ENCODE results near the gene TNS1.
"Not testable (repeated sequence)": the region's sequence is repeated elsewhere in the genome, so short reads cannot be mapped to it uniquely, and the experiment has no call there.

The TNS1 gene

DNA sequence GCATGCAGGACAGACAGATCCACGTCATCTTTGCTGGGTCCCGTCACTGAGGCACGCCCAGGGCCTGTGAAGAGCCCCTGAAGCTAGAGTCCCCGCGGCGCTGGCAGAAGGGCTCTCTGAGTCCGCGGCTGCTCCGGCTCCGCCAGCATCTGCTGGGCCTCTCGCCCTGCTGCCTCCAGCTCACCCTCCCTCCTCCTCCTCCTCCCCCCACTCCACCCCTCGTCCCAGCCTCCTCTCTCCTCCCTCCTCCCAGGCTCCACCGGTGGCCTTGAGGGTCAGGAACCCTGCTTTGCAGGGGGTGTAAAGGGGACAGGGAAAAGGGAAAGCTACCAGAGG lies at the start of gene TNS1:
TNS1 (minus strand) TSS at position 151 of the 336 bp plus-strand sequence; CDS start at position 28, 123 bp downstream.
- DNase-seq = no peak

DNA sequence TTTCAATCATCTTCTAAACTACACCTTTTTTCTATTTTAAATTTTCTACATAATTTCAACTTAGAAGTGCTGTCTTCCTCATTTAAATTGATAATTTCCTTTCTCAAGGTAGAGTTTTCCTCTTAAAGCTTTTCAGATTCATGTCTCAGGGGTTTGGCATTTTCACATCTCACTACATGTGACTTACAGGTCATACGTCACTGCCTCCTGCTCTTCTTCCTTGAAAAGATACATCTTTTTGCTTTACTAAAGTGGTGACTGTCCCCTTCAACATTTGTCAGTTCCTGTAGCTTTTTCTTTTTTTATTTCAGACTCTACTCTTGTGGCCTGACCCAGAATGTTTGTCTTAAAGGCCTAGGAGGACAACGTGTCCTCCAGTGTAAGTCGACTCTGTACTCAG lies 49.1 kb upstream of the TNS1 start:
- DNase-seq = no peak

DNA sequence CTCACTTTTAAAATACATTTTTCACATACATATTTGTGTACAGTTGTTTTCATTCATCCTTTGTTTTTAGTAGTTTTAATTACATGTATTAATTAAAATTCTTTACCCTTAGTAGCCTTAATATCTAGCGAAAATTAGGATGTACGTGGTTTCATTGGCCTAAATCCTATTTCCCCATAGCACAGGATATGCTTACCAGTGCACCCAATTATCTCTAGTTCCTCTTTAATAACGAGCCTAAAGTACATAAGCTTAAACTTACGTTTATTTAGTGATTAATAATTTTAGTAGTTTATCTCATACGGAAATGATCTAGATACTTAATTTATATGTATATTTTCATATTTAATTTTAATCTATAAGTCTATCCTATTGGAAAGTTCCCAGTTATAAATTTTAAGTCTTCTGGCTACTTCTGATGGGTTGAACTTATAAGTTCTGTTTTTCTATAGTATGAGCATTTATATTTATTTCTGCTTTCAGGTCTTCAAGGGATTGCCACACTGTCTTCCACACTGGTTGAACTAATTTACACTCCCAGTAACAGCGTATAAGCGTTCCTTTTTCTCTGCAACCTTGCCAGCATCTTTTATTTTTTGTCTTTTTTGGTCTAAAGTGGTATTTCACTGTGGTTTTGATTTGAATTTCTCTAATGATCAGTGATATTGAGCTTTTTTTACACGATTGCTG lies 44.9 kb upstream of the TNS1 start:
- no peak for DNase-seq

DNA sequence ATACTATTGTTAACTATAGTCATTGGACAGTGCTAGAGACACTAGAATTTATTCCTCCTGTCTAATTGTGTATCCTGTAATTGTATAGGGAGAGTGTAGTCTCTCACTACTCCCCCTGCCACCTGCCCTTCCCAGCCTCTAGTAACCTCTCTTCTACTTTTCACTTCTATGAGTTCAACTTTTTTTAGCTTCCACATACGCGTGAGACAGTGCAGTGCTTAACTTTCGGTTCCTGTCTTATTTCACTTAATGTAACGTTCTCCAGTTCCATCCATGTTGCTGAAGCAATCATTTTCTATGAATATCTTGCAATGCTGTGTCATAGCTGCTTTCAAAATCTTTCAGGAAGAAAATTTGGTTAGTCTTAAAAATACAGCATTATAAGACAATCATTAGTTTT lies 43.4 kb upstream of the TNS1 start:
- no peak for DNase-seq

DNA sequence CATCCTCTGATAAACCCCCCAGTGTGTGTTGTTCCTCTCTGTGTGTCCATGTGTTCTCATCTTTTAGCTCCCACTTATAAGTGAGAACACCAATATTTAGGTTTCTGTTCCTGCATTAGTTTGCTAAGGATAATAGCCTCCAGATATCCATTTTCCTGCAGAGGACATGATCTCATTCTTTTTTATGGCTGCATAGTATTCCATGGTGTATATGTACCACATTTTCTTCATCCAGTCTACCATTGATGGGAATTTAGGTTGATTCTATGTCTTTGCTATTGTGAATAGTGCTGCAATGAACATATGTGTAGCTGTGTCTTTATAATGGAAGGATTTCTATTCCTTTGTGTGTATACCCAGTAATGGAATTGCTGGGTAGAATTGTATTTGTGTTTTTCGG lies 41.8 kb upstream of the TNS1 start:
- DNase-seq = not testable (repeated sequence)

DNA sequence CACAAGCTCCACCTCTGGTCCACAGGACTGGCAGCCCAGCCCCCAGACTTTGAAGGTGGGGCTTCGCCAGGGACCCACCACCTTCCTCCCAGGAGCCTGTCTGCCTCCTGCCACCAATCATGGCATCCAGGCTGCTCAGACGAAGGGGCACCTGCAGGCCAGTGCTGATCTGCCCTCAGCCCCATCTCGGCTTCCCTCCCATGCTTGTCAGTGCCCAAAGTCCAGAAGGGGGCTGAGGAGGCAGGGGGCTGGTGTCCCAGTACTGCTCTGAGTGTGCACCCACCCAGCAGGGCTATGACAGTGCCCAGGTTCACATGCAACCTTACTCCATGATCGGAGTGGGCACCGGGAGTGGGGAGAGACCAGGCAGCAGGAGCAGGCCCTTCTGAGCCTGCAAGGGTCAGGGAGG lies 40.9 kb upstream of the TNS1 start:
- DNase-seq = no peak

DNA sequence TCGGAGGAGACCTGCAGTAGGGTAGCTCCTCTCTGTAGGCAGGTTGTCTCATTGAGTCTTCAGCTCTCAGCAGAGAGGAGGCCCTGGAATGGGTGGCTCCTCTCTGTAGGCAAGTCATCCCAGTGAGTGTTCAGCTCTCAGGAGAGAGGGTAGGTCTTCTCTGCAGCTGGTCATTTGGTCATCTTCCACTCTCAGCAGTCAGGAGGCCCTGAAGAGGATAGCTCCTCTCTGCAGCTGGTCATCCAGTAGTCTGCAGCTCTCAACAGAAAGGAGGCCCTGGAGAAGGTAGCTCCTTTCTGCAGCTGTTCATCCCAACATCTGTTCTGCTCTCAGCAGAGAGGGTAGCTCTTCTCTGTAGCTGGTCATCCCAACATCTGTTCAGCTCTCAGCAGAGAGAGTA lies 40.3 kb upstream of the TNS1 start:
- no peak for DNase-seq

DNA sequence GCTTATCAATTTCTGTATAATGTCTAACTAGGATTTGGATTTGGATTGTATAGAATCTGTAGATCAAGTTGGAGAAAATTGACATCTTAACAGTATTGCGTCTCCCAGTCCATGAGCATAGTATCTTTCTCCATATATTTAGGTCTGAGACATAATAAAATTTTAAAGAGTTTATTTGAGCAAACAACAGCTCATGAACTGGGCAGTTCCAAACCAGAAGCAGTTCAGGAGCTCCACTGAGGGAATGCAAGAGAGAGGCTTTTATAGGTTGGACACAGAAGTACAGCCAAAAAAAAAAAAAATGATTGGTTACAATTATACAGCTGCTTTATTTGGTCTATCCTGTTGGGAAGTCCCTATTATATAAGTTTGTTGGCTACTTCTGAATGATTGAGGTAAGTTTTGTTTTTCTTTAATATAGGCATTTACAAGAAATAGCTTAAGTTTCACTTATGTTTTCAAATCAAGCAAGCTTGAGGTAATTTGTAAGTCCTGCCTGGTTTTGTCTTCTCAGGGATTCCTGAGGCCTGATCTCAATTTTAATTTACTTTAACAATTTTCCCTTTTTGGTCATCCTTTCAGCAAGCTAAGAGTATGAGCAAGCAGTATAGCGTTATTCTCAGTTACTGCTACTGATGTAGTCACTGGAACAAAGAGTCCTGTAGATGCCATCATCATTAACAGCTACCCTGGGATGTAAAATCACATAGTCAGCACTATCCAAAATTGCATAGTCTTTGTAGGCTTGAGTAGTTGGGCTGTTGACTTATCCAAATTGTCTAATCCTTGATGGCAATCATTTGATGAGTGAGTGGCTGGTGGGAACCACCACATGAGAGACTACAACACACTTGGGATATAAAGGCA lies 38.7 kb upstream of the TNS1 start:
- DNase-seq = no peak

DNA sequence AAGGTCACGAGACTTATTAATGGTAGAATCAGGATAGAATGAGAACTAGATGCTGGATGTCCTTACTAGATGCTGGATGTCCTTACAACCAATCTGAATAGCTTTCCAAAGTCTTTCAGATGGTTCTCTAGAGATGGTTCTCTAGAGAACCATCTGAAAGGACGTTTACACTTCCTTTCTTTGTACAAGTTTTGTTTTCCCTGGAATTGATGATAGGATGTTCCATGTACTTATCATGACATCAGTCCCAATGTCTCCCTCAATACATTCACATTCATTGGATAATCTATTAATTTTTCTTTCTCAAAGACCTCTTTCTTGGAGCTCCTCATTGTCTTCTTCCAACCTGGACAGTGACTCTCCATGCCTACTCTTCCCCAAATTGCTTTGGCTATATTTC lies 38.1 kb upstream of the TNS1 start:
- no peak for DNase-seq

DNA sequence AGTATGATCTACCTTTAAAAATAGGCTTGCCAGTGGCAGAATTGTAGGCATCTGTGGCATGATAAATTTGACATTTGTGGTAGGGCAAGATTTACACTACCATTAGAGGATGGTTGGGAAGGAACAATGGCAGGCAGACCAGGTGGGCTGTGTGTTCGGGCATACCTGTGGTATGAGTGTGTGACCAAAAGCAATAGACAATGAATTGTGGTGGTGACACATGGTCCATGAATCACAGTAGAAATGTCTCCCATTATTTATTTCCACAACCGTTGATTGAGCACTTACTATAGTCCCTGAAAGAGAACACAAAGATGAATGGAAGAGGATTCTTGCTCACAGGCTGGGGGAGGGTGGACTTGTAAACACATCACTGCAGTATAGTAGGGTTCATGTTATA lies 36.4 kb upstream of the TNS1 start:
- DNase-seq = no peak

DNA sequence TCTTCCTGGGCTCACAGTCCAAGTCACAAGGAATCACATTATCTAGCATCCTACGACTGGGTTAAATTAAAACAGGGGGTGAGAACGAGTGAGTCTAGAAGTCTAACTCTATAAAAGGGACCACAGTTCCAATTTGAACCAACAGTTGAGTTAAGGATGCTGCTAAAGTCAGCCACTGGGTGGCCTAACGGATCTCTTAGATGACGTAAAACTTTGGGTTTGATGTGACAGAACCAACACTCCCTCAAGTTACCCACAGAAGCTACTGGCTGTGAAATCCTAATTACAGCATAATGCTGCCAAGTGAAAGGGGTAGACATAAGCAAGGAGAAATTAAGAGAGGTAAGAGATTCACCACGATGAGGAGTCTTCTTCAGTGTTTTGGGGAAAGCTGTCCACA lies 33.6 kb upstream of the TNS1 start:
- DNase-seq = no peak

DNA sequence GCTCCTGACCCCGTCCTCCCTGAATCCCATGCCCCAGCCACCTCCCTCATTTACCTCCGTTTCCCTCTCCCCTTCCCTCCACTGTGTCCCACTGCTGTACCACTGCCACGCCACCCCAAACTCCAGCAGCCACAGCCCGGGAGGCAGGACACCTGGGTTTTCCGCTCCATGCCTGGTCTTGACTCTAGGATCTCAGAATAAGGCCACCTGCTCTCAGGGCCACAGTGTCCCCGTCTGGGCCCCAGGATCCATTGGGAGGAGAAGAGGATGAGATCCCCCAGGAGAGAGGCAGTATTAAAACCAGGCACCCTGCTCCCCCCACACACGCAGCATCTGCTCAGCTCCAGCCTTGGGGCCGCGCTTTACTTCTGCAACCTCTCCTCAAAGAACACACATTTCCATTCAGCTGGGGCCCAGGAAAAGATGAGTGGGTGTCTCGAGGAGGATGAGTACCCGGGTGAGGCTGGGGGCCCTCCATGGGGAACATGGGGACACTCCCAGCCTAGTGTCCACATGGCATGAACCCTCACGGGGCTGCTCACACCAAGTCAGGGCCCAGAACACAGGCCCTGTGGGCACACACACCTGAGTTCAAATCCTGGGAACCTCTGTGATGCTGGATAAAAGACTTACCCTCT lies 32.8 kb upstream of the TNS1 start:
- no peak for DNase-seq

DNA sequence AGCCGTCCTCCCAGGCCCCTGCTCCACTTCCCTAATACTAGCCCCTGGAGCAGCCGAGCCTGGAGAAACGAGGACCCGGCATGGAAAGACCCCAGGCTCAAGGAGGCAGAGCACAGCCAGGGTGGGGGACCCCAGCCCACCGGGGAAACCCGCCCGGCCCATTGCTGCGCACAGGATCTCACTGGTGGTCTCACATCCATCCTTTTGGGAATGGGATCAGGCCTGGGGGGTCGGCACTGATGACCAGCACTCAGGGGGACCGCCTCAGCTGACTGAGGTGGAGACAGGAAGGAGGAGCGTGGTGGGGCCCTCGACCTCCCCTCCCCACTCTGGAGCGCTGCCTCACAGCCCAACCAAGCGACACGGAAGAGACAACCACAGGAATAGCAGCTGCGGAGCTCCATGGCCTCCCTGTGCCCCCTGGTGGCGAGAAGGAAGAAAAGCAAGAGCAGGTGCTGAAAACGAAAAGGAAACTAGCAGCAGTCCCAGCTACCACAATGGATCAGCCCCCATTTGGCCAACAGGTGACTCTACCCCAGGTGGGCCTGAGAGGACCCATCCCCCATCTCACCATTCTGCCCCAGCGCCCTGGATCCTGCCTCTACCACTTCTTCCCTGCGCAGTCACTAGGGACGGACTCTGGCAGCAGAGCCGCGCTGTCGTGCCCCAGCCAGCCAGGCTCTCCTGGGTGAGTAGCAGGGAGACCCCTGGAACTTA lies 31.9 kb upstream of the TNS1 start:
- peak; percentile 51 for DNase-seq

DNA sequence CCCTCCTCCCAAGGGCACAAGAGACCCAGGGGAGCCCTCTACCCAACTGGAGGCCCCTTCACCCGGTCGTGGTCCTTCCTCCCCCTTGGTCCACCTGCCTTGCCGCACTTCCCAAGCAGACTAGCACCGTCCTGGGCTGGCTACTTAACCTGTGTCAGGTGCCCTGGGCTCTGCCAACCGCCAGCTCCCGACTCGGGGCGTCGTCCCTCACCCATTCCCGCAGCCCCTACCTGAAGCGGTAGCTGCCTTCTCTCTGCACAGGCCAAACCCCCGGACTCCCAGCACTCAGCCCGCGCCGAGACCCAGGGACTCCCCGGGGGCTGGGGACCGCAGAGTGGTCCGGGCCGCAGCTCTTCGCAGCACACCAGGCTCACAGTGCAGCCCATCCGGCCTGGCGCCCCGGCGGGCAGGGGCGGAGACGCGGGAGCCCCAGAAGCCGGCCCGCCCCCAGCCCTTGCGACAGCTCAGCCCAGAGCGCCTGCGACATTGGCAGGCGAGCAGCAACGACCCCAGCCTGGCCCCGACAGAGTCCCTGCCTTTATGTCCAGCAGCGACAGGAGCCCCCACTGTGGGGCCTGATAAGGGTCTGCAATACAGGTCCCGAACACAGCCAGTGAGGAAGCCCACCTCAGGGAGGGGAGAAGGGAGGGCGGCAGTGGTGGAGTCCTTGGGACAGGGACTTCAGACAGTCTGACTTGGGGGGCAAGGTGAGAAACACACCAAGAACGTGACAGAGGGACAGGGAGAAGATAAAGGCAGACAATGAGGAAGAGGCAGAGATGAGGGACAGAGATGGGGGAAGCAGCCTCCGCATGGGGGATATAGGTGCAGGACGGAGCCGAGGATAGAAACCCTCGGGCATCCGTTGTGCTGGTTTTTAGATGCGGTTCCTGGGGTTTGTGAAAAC lies 31.0 kb upstream of the TNS1 start:
- no peak for DNase-seq

DNA sequence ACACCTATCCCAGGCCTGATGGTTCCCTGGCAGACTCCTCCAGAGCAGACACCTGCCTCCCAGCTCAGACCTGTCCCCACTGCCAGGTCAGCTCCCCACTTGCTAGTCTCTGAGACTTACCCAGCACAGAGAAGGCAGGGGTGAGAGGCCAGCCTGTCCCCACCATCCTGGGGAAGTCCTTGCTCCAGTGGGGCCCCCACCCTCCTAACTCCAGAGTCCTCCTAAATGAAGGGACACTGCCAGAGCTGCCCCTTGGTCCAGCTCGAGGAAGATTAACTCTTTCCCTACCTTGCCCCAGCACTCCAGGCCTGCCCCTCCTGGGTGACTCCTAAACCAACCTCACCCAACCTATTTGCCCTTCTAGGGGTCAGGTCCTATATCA lies 30.4 kb upstream of the TNS1 start:
- no peak for DNase-seq

DNA sequence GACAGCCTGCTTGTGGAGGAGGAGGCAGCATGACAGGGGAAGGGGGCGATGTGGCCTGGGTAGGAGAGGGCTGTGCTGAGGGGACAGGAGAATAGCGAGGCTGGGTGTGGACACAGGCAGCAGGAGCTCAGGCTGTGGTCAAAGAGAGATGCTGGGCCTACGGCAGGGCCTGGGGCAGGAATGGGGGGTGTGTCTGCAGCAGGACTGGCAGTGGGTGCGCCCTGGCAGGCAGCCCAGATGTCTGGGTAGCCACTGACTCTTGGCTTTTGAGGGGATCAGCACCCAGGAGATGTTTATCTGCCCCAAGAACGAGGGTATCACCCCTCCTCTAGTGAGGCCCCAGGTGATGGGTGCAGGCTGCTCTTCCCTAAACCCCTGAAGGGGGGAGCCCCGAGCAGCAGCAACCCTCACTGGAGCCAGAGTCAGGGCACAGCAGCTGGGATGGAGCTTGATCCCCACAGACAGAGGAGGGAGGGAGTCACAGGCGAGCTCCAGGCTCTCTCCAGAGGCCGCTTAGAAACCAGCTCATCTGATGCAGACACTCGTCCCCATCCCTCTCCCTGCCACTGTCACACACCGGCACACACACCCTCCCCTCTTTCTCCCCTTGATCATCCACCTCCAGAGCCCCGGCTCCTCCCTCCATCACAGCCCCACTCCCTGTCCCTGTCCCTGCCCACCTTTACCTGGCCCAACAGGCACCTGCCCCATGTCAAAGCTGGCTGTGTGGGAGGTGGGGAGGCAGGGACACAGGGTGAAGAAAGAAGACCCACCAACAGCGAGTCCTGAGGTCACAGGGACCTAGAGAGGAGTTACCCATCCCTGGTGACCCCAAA lies 29.8 kb upstream of the TNS1 start:
- no peak for DNase-seq

DNA sequence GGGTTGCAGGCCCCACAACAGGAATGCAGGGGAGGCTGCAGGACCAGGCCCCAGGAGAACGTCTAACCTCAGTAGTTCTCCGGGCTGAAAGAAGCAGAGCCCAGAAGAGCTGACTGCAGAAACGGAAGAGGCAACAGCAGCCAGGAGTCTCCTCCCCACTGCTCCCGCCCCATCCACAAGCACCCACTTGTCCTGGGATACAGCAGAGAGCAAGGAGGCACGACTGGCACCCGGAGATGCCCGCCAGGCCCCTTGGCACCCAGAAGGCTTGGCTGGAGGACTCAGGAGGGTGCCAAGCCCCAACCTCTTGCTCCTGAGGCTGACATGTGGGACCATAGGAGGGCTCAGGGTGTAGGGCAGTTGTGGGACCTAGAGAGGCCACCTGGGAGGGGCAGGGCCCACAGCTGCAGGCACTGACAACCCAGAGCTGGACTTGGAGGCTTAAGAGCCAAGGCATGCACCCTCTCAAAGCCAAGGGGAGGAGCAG lies 29.0 kb upstream of the TNS1 start:
- DNase-seq = no peak

DNA sequence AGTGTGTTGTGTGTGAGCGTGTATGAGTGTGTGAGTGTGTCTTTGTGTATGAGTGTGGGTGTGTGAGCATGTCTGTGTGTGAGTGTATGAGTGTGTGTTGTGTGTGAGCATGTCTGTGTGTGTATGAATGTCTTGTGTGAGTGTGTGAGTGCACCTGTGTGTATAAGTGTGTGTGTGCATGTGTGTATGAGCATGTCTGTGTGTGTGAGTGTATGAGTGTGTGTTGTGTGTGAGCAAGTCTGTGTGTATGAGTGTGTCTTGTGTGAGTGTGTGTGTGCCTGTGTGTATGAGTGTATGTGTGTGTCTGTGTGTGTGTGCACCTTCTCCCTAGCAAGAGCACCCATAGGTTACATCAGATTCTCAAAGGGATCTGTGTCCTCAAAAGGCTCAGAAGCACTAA lies 28.5 kb upstream of the TNS1 start:
- DNase-seq = no peak

DNA sequence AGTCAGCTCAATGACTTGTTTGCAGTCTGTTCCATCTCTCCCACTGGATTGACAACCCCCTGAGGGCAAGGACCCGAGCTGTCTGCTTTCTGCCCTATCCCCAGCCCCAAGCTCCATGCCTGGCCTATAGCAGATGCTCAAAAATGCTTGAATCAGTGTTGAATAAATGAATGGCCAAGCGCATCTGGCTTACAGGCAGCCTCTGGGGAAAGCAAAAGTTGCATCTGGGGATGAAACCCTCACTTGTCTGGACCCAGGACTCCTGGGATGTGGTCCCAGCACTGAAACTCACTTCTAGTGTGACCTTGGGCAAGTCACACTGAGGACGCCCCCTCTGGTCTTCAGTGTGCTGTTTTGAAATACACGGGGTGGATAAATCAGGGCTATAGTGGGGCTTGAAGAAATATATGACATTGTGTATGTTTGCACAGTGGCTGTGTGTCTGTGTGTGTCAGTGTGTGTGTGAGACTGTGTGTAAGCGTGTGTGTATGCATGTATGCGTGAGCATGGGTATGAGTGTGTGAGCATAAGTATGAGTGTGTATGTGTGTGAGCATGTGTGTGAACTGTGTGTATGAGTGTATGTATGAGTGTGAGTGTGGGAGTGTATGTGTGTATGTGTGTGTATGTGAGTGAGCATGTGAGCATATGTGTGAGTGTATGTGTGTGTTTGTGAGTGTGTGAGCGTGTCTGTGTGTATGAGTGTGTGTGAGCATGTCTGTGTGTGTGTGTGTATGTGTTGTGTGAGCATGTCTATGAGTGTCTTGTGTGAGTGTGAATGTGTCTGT lies 27.8 kb upstream of the TNS1 start:
- no peak for DNase-seq
